IPS-15b (cell line): ENCODE results near the gene SEMA4D.
"Not testable (repeated sequence)": the region's sequence is repeated elsewhere in the genome, so short reads cannot be mapped to it uniquely, and the experiment has no call there.

Experiments
- H3K27me3 ChIP-seq: one replicate; pipeline ENCODE4 v1.6.1; 2013; ENCODE audit warnings: low read length; ENCODE audit not compliant: control insufficient read depth, insufficient read depth
- H3K36me3 ChIP-seq: one replicate; pipeline ENCODE4 v1.6.1; 2013; ENCODE audit warnings: low read length; ENCODE audit not compliant: control insufficient read depth, insufficient read depth
- H3K4me1 ChIP-seq: one replicate; pipeline ENCODE4 v1.6.1; 2013; ENCODE audit warnings: mild to moderate bottlenecking, low read length; ENCODE audit not compliant: control insufficient read depth, insufficient read depth
- H3K4me3 ChIP-seq: one replicate; pipeline ENCODE4 v1.5.1; 2013; ENCODE audit warnings: low read depth, low read length
- H3K9ac ChIP-seq: one replicate; pipeline ENCODE4 v1.6.1; 2013; ENCODE audit warnings: low read depth, mild to moderate bottlenecking, low read length
- H3K9me3 ChIP-seq: one replicate; pipeline ENCODE4 v1.6.1; 2013; ENCODE audit warnings: mild to moderate bottlenecking, low read length; ENCODE audit not compliant: control insufficient read depth, insufficient read depth

The SEMA4D gene

GRCh38 chr9:89371791-89372190 is 126.1 kb downstream of the SEMA4D start:
- H3K9ac ChIP-seq, H3K4me1 ChIP-seq, H3K9me3 ChIP-seq, H3K36me3 ChIP-seq, H3K27me3 ChIP-seq, H3K4me3 ChIP-seq: not testable (repeated sequence)

GRCh38 chr9:89370593-89370992 is 127.3 kb downstream of the SEMA4D start:
- Histone ChIP-seq H3K36me3 (no peaks in the 10 kb centered on the region), H3K4me1 (no peaks in the 10 kb centered on the region), H3K4me3 (no peak overlapping the region), H3K27me3 (no peaks in the 10 kb centered on the region), H3K9ac (no peak overlapping the region), H3K9me3 (no peaks in the 10 kb centered on the region)

- no peaks in the 10 kb centered on the region for H3K36me3 ChIP-seq
- no peaks in the 10 kb centered on the region for H3K4me1 ChIP-seq
- H3K9ac ChIP-seq: no peak overlapping the region
- no peaks in the 10 kb centered on the region for H3K27me3 ChIP-seq
- H3K4me3 ChIP-seq: no peak overlapping the region
- no peaks in the 10 kb centered on the region for H3K9me3 ChIP-seq
These were observed 128.9 kb downstream of the SEMA4D start for GRCh38 chr9:89368978-89369377.

GRCh38 chr9:89368550-89368949 is 129.4 kb downstream of the SEMA4D start:
- H3K4me3 ChIP-seq: no peak overlapping the region
- H3K4me1 ChIP-seq: no peaks in the 10 kb centered on the region
- H3K9ac ChIP-seq: no peak overlapping the region
- H3K36me3 ChIP-seq: no peaks in the 10 kb centered on the region
- no peaks in the 10 kb centered on the region for H3K27me3 ChIP-seq
- no peaks in the 10 kb centered on the region for H3K9me3 ChIP-seq

- Histone ChIP-seq H3K4me3 (no peak overlapping the region), H3K9me3 (no peaks in the 10 kb centered on the region), H3K4me1 (no peaks in the 10 kb centered on the region), H3K9ac (no peak overlapping the region), H3K27me3 (no peaks in the 10 kb centered on the region), H3K36me3 (no peaks in the 10 kb centered on the region)
These were observed 130.0 kb downstream of the SEMA4D start for GRCh38 chr9:89367726-89368437.

- no peaks in the 10 kb centered on the region for H3K4me1 ChIP-seq
- no peaks in the 10 kb centered on the region for H3K9me3 ChIP-seq
- H3K9ac ChIP-seq: no peak overlapping the region
- H3K36me3 ChIP-seq: no peaks in the 10 kb centered on the region
- H3K4me3 ChIP-seq: no peak overlapping the region
- no peaks in the 10 kb centered on the region for H3K27me3 ChIP-seq
These were observed 130.6 kb downstream of the SEMA4D start for GRCh38 chr9:89367281-89367680.

- Histone ChIP-seq H3K9me3 (no peaks in the 10 kb centered on the region), H3K9ac (no peak overlapping the region), H3K4me1 (no peaks in the 10 kb centered on the region), H3K27me3 (no peaks in the 10 kb centered on the region), H3K4me3 (no peak overlapping the region), H3K36me3 (no peaks in the 10 kb centered on the region)
These were observed 131.2 kb downstream of the SEMA4D start for GRCh38 chr9:89366711-89367110.

GRCh38 chr9:89365532-89365912 is 132.4 kb downstream of the SEMA4D start:
- H3K9me3 ChIP-seq: no peaks in the 10 kb centered on the region
- no peaks in the 10 kb centered on the region for H3K4me1 ChIP-seq
- H3K4me3 ChIP-seq: no peak overlapping the region
- no peaks in the 10 kb centered on the region for H3K36me3 ChIP-seq
- no peak overlapping the region for H3K9ac ChIP-seq
- no peaks in the 10 kb centered on the region for H3K27me3 ChIP-seq

- Histone ChIP-seq H3K4me1 (no peaks in the 10 kb centered on the region), H3K27me3 (no peaks in the 10 kb centered on the region), H3K36me3 (no peaks in the 10 kb centered on the region), H3K9me3 (no peaks in the 10 kb centered on the region), H3K4me3 (no peak overlapping the region), H3K9ac (no peak overlapping the region)
These were observed 133.0 kb downstream of the SEMA4D start for GRCh38 chr9:89364666-89365531.

GRCh38 chr9:89363921-89364665 is 133.8 kb downstream of the SEMA4D start:
- Histone ChIP-seq H3K9me3 (no peaks in the 10 kb centered on the region), H3K9ac (no peak overlapping the region), H3K27me3 (no peaks in the 10 kb centered on the region), H3K4me1 (no peaks in the 10 kb centered on the region), H3K36me3 (peaks cover under 1% of the 10 kb centered on the region), H3K4me3 (no peak overlapping the region)

GRCh38 chr9:89363311-89363670 is 134.6 kb downstream of the SEMA4D start:
- Histone ChIP-seq H3K4me1 (no peaks in the 10 kb centered on the region), H3K36me3 (peaks cover 3% of the 10 kb centered on the region), H3K4me3 (no peak overlapping the region), H3K27me3 (no peaks in the 10 kb centered on the region), H3K9me3 (no peaks in the 10 kb centered on the region), H3K9ac (no peak overlapping the region)
